Activated CD8-positive, alpha-beta memory T cell treated with anti-CD3 and anti-CD28 coated beads, Interleukin-2, amount 50 U/mL, for 48 hours (primary cell): ENCODE data around the gene LSM14A.
A peak's percentile ranks its signal among the peaks of the same experiment; 100 is the strongest.
"Not testable (repeated sequence)": the region's sequence is repeated elsewhere in the genome, so short reads cannot be mapped to it uniquely, and the experiment has no call there.

Experiments used
- DNase-seq: peaks from one replicate; pipeline ENCODE4 v3.0.0-alpha.2; 2020

LSM14A gene

DNA sequence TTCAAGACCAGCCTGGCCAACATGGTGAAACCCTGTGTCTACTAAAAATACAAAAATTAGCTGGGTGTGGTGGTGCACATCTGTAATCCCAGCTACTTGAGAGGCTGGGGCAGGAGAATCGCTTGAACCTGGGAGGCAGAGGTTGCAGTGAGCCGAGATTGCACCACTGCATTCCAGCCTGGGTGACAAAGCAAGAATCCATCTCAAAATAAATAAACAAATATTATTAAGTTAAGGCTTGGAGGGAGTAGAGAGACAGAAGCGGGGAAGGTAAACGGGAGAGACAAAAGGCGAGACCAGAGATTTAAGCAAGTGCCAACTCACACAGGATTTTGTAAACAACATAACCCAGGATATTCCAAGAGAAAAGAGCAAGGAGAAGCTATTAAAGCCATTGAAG, 12.8 kb upstream of the LSM14A start:
- DNase-seq: not testable (repeated sequence)

DNA sequence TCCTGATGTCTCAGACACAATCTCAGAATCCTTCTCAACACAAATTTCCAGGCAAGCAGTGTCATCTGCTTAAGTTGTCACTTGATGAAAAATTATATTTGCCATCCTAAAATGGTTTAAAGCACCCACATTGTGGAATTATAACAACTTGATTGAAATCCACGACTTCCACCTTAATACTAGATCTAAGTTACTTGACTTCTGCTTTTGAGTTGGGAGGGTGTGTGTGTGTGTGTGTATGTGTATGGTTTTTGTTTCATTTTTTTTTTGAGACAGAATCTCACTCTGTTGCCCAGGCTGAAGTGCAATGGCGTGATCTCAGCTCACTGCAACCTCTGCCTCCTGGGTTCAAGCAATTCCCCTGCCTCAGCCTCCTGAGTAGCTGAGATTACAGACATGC, 10.4 kb upstream of the LSM14A start:
- DNase-seq: not testable (repeated sequence)

DNA sequence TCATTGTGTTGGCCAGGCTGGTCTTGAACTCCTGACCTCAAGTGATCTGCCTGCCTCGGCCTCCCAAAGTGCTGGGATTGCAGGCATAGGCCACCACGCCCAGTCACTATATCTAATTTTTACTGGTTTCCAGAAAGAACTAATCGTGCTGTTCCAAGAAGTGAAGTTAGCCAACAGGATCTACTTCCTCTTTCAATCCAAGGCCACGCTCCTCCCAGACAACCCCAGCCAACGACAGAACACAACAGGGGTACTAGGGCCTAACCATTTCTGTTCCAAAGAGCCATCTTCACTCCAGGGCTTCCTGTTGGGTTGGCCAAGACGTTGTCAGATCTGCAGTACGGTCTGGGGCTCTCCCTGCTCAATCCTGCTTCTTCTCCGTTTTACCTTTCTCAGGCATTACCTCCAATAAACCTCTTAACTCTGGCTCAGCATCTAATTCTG, 7.0 kb upstream of the LSM14A start:
- DNase-seq: no peak

DNA sequence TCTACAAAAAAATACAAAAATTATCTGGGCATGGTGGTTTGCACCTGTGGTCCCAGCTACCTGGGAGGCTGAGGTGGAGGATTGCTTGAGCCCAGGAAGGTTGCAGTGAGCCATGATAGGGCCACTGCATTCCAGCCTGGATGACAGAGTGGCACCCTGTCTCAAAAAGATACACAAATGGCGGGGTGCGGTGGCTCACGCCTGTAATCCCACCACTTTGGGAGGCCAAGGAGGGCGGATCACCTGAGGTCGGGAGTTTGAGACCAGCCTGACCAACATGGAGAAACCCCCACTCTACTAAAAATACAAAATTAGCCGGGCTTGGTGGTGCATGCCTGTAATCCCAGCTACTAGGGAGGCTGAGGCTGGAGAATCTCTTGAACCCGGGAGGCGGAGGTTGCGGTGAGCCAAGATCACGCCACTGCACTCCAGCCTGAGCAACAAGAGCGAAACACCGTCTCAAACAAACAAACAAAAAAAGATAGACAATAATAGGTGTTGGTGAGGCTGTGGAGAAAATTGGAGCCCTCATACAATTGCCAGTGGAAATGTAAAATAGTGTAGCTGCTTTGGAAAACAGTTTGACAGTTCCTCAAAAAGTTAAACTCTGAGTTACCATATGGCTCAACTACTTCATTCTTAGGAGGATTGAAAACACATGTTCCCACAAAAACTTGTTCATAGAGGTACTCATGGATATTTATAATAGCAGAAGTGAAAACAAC, 2.7 kb upstream of the LSM14A start:
- not testable (repeated sequence) for DNase-seq

DNA sequence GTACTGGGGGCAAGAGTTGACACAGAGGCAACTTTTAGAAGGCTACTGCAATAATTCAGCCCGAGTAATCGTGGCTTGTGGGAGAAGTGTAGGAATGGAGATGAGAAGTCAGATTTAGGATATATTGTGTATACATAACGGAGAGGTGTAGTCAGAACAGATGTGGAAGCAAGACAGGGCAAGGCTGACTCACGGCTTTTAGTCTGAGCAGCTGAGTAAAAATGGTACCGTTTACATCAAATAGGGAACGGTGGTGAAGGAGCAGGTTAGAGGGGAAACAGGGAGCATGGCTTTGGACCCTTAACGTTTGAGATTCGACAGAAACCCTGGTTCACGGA, 796 bp upstream of the LSM14A start:
- DNase-seq: no peak

DNA sequence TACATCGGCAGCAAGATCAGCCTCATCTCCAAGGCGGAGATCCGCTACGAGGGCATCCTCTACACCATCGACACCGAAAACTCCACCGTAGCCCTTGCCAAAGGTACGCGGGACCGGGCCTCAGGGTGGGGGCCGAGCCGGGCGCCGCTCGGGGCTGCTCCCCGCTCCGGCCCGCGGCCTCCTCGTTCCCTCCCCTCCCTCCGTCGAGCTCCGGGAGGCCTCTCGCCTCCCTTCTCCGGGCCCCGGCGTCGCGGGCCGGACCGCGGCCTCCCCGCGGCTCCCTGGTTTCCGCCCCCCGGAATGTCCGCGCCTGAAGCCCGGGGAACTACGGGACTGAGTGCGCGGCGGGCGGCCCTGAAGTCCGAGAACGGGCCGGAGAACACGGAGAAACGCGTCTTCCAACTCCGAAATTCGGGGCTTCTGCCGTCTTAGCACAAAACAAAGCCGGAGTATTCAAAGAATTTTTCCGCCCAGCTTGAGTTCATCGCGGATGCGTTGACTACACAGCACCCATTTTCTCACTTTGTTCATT, 423 bp downstream of the LSM14A start:
- DNase-seq: no peak

DNA sequence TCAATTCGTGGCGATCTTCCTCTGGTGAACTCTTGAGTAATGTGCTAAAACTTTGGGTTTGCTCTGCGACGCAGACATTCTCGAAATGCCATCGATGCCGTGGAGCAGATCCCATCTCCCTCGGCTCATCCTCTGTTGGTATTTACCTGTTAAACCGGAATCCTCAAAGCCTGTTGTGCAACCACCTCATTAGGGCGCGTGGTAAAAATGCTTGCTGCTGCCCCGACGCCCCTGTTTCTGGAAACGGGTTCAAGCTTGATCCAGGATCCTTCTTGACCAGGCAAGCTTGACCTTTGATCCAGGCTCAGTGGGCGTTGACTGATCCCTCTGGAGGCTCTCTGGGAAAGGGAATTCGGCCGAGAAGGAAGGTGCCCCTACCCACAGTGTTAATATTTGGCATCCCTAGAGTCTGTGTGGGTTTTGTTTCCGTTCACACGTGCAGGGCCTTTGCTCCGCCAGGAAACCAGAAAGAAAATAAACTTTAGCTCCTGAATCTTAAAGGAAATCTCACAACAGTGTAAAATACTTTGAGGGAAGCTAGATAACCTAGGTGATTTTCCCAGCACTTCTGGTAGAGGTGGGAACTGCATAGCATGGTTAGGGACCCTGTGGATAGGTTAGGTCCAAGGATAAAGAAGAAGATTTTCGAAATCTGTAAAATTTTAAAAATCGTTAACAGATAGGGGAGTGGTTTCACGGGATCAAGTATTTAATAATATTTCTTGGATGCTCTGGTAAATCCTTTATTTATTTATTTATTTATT, 1.1 kb downstream of the LSM14A start:
- DNase-seq: peak; percentile 65

DNA sequence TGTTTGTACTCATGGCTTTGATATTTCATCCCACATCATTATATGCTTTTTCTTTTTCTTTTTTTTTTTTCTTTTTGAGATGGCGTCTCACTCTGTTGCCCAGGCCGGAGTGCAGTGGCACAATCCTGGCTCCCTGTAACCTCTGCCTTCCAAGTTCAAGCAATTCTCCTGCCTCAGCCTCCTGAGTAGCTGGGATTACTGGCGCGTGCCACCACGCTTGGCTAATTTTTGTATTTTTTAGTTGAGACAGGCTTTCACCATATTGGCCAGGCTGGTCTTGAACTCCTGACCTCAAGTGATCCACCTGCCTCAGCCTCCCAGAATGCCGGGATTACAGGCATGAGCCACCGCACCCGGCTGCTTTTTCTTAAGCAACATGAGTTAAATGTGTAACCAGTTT, 2.9 kb downstream of the LSM14A start:
- not testable (repeated sequence) for DNase-seq

DNA sequence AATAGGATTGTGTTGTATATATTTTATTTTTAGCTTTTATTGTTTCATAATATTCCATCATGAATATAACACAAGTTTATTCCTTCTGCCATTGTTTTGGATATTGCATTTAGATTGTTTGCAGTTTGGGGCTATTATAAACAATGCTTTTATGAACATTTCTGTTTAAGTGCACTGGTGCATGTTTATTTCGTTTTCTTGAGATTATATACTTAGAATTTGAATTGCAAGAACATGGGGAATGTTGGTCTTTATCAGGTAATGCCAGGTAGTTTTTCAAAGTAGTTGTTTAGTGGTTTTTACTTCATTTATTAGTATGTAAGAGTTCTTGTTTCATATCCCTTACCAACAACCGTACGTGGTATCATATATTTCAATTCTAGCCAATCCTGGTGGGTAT, 4.3 kb downstream of the LSM14A start:
- no peak for DNase-seq

DNA sequence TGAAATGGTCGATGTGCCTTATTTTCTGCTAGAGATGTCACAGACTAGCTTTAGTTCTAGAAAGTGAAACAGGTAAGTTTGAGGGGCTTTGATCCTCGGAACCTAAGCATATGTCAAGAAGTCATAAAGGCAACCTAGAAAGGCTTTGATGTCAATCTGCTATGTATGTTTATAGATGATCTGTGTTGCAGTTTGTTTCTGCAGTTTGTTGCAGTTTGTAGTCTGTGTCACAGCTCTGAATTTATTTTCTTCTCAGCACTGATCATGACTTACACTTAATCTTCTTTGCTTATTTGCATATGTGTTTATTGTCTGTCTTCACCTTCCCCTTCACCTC, 5.9 kb downstream of the LSM14A start:
- no peak for DNase-seq

DNA sequence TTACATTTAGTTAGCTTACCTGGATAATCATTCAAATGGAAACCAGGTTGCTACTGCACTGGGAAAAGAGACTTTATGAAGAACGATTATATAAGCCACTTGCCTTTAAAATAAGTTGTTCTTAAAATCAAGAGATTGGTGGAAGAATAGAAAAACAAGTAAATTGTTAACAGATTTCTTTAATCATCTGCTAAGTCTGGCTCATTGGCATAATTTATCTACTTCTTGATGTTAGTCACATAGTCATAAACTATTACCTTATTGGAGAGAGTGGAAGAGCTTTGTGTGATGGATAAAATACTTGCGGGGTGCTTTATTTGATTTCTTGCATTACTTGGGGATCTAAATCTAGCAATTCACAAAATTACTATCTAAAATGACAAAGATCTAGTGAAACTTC, 6.8 kb downstream of the LSM14A start:
- no peak for DNase-seq

DNA sequence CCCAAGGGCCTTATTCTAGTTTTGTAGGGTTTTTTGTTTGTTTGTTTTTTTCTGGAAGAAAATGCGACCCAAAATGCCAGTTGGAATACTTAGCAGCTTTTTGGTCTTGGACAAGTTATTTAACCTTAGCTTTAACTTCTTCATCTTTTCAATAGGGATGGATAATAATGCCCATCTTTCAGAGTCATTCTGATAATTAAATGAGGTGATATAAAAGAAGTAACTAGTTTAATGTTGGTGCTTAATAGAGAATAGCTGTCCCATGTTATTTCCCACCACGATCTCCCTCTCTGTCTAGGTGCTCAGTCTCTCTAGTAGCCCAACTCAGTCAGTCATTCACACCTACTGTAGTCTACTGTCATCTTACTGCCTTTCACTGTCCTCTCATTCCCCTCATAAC, 8.0 kb downstream of the LSM14A start:
- DNase-seq: no peak

DNA sequence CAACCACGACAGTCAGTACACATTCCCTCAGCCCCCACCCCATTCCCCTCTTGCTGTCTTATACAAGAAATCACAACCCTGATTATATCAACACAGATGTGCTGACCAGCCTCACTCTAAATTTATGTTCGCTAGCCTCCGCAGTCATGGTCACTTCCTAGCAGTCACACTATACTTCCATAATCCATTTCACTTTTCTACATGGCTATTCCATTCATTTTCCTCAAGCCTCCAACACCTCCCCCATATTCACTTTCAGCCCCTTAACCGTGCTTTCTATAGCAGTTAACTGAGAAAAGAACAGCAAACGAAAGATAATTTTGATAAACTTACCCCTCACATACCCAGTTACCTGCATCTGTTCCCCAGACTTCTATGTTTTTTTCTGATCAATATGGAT, 8.4 kb downstream of the LSM14A start:
- DNase-seq: no peak

DNA sequence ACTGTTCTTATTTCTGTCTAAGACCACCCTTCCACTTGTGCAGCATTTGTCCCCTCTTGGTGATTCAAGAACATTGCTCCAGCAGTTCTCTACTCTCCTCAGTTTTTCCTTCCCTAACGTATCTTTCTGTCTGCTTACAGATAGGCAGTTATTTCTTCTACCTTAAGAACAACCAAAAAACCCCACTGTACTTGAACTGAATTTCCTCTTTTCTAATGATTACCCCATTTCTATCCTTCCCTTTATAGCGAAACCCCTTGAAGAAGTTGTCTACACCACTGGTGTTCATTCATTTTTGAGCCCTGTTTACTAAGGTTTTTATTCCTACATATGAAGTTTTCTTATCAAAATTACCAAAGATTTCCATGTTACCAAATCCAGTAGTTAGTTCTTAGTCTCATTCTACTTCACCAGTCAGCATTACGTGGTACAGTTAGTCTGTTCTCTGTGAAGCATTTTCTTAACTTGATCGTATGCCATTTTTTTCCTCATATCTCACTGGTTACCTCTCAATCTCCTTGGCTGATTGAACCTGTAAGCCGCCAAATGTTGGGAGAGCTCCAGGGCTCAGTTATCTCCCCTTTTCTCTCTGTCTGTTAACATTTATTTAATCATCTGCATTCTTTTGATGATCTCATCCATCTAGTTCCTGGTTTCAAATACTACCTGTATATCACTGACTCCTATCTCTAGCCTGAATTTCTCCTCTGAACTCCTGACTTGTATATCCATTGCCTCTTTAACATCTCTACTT, 9.0 kb downstream of the LSM14A start:
- DNase-seq: no peak

DNA sequence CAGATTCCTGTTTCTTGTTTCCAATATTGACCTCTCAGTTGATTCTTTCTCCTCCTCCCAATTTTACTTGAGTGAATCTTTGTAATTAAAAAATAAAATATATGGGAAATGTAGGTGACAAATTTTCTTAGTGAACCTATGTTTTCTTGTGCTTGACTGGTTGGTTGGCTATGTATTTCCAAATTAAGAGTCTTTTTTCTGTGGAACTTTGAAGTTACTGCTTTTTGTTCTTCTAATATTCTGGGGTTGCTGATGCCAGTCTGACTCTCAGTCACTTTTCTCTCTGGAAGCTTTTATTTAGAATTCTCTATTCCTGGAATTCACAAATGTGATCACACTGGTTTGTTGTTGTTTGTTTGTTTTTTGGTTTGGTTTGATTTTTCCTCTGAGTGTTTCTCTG, 9.8 kb downstream of the LSM14A start:
- no peak for DNase-seq

DNA sequence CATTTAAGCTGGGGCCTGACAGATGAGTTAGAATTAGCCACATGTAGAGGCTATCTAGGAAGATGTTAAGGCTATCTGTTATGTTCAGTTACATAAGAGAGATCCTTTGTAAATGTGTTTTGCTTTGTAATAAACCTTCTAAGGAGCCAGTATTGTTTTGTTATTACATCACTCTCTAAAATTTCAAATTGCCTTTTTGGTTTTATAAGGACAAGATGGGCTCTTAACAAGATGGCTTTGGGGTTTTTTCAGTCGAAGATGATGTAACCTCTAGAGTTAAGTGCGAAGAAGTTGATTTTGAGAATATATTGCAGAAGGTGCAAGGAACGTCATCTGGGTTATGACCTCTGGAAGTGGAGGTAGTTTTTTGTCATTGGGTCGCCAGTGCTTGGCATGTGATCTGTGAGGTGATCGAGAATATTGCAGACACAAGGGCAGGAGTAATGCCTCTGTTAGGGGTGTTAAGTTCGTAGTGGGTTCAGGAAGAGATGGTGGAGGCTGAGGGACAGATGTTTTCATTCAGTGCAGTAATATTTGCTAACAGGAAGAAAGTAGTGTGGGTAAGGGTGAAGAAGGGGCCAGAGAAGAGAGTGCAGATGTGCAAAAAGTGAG, 12.7 kb downstream of the LSM14A start:
- DNase-seq: no peak

DNA sequence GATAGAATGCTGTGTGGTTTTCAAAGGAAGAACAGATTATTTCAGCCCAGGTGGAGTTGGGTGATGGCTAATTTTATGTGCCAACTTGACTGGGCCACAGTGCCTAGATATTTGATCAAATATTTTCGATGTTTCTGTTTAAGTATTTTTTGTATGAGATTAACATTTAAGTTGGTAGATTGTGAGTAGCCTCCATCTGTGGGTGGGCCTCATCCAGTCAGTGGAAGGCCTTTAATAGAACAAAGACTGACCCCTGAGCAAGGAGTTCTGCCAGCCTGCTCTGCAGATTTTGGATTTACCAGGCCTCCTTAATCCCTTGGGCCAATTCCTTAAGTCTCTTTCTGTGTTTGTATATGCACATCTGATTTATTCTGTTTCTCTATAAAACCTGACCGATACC, 13.9 kb downstream of the LSM14A start:
- no peak for DNase-seq

DNA sequence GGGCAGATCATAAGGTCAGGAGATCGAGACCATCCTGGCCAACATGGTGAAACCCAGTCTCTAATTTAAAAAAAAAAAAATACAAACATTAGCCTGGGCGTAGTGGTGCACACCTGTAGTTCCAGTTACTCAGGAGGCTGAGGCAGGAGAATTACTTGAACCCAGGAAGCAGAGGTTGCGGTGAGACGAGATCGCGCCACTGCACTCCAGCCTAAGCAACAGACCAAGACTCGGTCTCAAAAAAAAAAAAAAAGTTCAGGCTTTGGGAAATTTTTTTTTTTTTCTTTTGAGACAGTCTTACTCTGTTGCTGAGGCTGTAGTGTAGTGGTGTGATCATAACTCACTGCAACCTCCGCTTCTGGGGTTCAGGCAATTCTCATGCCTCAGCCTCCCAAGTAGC, 14.7 kb downstream of the LSM14A start:
- DNase-seq: no peak

DNA sequence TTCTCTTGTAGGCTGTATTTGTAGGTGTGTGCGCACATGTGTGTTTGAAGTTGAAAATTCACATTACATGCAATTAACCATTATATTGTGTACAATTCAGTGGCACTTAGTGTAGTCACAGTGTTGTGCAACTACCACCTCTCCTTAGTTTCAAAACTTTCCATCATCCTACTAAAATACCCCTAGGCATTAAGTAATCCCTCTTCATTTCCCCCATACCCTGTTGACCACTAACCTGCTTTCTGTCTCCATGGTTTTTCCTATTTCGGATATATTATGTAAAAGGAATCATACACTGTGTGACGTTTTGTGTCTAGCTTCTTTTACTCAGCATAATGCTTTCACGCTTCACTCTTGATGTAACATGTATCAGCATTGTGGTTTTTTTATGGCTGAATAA, 16.1 kb downstream of the LSM14A start:
- DNase-seq: no peak

DNA sequence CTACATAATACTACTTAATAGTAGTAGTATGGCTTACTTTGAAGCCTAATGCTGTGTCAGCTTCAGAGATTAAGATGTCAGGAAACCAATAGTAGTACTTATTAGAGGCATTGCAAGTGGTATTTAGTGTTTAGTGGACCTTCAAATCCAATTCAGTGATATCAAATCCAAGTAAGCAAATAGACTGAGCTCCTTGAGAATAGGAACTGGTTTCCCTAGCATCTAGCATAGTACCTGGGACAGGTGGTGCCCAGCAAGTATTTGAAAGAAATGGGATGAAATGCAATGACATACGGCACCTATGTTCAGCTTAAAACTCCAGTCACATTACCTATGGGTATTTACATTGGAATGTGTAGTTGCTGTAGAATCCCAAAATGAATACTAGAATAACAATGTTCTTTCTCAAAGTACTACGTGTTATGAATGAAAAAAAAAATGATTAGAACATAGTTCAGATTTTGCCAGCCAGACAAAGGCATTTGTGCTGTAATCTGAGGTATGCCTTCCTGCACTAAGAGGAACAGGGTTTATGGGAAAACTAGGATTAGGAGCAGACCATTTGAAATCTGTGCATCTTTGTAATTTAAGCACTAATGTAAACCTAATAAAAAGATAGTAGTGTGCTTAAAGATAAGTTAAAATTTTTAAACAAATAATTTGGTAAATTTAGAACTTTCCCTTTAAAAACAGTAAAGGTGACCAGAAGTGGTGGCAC, 17.1 kb downstream of the LSM14A start:
- no peak for DNase-seq

DNA sequence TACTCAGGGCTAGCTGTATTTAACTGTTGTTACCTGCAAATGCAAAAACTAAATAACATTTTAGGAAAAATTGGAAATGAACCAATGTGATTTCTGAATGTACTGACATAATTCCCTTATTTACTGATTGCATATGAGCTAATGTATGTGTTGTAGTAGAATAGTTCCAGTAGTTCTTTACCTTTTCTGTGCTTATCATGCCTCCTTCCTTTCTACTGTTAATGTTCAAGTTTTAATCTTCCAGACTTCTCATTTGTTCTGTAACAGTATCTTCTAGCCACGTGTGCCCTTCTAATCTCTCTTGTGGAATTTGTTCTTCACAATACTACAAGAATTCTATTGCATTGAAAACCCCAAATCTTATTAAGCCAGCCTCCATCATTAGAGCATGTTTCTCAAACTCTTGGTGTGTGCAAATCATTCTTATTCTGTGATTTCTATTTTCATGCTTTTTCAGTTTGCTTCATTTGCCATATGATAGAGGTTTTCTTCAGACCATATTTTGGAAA, 17.7 kb downstream of the LSM14A start:
- DNase-seq: no peak

DNA sequence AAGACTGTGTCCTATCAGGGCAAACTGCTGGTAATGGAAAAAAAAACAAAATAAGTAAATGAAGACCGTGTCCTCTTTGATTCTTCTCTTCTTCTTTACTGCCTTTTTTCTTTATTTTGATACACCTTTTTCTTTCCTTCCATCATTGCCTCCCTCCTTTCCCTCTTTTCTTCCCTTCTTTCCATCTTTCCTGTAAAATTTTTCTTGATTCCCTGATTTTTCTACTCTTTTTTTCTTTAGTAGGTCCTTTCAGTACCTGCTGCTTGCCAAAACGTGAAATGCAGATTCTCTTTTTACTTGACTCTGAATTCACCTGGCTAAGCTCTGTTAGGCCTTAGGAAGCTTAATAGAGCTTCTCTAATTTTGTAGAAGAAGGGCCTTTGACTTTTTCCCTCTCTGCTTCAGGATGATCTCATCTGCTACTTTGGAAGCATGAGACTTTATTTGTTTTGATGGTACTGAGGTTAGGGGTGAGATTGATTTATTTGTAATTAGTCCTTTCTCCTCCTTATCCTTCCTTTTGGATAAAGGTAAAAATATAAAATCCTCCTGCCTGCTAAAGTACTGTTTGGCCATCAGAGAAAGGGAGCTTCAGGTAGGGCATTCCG, 19.2 kb downstream of the LSM14A start:
- no peak for DNase-seq
